Kidney capillary endothelial cell (primary cell): Measurements from ENCODE around the gene RNFT2.
"Not testable (repeated sequence)": the region's sequence is repeated elsewhere in the genome, so short reads cannot be mapped to it uniquely, and the experiment has no call there.

ENCODE experiments used
- DNase-seq: peaks from one replicate; pipeline ENCODE4 v3.0.0-alpha.2; 2018; ENCODE audit warnings: low spot score

RNFT2 gene

DNA sequence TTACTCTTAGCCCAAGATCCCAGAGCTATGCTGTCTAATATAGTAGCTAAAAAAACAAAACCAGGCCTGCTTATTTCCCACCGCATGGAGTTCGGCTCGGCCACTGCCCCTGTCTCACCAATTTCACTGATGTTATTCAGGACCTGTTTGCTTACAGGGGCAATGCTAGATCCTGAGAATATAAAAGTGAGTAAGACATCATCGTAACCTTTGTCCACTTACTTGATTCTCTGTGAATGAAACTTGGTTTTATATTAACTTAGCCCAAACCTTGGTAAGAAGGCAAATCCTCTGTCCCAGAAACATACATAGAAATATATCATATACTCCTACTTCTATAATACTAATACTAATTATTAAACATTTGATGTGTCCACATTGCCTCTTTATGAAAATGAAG is 56.6 kb downstream of the RNFT2 start:
- DNase-seq, result no peak

DNA sequence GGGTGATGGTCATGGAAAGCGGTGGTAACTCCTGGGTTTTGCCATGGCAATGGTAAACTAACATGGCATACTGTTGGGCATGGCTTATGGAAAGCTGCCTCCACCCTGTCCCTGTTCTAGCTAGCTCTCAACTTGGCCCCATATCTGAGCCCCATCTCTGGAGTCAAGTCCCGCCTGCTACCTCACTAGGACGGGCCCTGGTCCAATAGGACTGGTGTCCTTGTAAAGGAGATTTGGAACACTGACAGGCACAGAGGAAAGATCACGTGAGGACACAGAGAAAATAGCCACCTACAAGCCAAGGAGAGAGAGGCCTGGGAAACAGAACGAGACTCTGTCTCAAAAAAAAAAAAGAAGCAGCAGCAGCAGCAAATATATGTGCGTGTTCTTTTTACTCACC is 59.8 kb downstream of the RNFT2 start:
- no peak for DNase-seq

DNA sequence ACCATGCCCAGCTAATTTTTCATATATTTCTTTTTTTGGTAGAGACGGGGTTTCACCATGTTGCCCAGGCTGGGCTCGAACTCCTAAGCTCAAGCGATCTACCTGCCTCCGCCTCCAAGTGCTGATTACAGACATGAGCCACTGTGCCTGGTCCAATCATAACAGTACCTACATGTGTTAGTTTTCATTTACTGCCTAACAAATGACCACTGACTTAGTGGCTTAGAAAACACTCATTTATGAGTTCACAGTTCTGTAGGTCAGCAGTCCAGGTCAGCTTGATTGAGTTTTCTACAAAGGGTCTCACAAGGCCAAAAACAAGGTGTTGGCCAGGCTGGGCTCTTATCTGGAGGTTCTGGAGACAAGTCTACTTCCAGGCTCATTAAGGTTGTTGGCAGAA is 60.6 kb downstream of the RNFT2 start:
- DNase-seq, result no peak

DNA sequence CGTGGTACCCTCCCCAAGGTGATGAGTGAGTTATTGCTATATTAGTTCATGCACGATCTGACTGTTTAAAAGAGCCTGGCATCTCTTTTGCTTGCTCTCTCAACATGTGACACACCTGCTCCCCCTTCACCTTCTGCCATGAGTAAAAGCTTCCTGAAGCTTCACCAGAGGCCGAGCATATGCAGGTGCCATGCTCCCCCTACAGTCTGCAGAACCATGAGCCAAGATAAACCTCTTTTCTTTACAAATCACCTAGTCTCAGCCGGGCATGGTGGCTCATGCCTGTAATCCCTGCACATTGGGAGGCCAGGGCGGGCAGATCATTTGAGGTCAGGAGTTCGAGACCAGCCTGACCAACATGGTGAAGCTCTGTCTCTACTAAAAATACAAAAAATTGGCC is 61.8 kb downstream of the RNFT2 start:
- DNase-seq, result no peak

DNA sequence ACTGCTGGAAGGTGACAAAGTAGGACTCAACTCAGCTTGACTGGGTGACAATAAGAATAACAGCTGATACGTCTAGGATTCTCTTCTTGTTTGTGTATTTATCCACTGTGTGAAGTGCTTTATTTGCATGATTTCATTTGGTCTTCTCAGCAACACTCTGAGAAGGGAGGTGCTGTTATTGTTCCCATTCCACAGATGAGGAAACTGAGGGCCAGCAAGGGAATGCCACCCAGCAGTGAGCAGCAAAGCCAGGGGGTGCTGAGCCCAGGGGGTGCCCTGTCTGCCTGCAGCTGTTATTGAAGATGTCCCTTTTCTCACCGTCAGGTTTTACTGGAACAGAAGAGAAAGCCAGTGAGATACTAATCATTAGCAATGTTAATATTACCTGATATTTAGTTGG is 62.8 kb downstream of the RNFT2 start:
- no peak for DNase-seq

DNA sequence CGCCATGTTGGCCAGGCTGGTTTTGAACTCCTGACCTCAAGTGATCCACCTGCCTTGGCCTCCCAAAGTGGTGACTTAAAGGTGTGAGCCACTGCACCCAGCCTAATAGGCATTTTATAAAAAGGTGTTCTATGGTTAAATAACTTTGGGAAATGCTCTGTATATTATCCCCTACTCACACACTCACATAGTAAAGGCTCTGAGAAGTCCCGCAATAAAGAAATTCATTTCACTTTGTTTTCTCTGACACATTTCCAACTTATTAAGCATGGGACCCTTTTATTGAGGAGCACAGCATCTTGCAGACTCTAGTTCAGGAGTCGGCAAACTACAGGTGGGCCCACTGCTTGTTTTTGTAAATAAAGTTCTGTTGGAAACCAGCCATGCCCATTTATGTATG is 63.9 kb downstream of the RNFT2 start:
- DNase-seq, result no peak

DNA sequence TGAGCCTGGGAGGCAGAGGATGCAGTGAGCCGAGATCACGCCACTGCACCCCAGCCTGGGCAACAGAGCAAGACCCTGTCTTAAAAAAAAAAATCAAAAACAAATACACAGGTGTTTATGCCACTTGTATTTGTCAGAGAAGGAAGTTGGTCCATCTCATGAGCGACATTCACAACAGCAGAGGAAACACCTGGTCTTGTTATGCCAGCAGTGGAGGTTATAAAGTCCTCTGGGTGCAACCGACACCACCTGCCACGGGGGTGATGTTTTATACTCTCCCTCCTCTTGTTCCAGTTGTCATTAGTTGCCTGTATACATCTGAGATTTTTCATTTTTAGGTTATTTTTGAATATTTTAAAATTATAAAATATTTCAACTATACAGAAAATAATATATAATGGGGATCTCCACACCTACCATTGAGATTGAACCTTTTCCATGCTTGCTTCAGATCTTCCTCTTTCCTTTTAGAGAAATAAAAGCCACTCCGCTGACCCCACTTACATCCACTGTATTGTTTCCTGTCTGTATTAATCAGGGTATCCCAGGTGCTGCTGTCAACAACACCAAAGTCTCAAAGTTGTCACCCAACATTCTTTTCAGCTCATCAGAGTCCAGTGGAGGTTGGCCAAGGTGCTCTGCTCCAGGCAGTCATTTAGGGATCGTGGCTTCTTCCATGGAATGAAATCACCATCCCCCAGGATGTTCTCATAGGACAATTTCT is 65.1 kb downstream of the RNFT2 start:
- DNase-seq, result no peak

DNA sequence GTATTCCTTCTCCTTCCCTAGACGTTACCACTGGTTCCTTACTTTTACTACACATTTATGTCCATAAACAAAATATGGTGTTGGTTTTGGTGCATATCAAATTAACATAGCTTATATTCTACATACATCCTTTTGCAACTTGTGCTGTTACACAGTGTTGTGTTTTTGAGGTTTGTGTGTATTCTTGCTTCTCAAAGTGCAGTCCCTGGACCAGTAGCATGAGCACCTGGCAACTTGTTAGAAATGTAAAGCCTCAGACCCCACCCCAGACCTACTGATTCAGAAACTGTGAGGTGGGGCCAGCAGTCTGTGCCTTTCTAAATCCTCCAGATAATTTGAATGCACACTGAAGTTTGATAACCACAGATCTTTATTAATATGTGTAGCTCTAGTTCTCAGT is 65.9 kb downstream of the RNFT2 start:
- DNase-seq, result no peak

DNA sequence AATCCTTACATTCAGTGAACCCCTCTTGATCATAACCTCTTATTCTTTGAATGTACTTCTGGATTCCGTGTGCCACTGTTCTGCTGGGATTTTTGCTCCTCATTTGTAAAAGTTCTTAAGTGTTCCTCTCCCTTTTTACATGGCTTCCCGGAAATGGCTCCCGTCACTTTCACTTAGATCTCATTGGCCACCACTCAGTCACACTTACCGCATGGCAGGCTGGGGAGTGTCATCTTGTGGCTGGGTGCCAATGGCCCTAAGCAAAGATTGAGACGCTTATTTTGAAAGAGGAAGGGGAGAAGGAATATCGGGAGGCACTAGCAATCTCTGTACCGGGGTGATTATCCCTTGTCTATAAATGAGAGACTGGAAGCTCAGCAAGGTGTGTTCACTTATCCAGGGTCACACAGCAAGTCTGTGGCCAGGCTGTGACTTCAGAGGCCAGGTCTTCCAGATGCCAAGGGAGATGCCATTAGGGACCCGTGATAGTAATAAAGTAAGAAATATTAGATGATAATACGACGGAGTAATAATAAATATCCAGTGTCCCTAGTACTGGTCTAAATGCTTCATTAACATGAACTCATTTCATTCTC is 68.8 kb downstream of the RNFT2 start:
- no peak for DNase-seq

DNA sequence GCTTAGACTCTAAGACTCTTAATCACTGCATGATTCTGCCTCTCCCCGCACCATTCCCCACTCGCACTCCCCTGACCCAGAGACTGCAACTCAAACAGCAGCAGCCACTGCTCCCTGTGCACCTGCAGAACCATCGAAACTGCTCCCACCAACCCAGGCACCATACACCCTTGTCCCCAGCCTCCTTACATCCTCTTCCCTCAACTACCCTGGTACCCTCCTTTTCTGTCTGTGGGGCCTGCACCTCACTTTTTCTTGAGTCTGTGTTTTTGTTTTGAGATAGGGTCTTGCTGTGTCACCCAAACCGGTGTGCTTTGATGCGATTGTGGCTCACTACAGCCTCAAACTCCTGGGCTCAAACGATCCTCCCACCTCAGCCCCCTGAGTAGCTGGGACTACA is 69.4 kb downstream of the RNFT2 start:
- no peak for DNase-seq

DNA sequence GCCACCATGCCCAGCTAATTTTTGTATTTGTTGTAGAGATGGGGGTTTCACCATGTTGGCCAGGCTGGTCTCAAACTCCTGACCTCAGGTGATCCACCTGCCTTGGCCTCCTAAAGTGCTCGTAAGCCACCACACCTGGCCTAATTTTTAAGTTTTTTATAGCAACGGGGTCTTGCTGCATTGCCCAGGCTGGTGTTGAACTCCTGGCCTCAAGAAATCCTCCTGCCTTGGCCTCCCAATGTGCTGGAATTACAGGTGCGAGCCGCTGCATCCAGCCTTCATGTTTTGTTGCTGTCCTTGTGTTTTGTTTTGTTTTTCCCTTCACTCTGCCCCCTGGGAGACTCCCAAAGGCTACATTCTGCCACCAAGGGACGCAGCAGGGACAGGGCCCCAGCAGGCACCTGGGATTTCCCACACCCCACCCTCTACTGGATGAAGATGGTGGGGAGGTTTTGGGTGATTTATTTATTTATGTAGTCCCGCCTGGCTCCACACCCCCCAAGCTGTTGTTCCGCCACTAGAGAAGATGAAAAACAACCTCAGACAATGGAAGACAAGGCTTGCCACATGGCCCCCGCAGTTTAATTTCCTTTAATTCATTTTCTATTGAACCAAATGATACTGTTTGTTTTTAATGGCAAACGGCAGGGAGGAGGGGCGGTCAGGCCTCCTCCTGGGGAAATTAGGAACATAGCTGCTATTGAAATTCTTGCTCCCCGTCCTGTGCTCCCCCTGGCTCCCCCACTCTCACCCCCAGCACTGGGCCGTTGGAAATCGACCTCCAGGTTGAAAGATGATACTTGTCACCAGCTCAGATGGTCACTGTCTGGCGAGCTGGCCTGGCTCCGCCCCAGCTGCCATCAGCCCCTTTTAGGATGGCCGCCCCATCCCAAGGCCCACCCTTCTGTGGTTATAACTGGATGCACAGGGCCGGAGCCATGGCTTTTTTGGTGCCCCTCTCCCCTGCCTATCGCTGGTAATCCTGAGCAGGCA is 70.3 kb downstream of the RNFT2 start:
- no peak for DNase-seq

DNA sequence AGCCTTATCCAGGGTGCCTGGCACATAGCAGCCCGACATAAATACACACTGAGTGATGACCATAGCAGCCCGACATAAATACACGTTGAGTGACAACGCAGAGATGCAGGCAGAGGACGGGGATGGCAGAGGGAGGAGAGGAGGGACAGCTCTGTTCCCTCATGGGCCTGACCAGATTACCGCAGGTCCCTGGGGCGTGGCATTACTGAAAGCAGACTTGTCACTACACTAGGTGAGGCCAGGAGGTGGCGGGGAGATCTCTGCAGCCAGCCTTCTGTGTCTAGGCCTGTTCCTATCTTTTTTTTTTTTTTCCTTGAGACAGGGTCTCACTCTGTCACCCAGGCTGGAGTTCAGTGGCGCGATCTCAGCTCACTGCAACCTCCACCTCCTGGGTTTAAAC is 74.1 kb downstream of the RNFT2 start:
- DNase-seq, result no peak

DNA sequence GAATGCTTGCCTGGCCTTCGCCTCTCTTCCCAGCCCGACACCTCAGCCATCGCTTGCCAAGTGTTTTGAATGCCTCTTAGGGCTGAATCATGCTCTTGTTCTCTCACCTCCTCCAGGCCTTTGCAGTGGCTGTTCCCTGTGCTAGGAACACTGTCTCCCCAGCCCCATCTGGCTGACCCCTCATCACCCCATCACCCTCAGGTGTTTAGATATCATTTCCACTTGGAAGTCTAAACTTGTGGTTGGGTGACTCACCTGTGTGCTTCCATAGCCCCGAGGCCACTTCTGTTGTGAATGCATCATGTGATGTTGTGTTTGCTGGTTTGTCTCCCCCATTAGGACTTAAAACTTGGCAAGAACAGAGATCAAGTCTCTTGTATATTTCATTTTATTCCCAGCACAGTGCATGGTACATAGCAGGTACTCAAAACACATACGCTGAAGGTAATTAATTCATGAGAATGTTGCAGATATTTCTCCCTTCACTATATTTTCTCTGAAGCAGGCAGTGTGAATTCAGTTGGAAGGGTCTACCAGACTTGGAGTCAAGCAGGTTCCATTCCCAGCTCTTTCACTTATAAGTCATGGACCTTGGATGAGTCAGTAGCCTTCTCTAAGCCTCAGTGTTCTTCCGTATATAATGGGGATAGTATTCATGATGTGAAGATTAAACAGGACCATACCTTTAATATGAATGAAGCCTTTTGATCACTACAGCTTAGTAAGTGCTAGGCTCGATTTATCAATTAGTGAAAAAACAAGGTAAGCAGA is 75.3 kb downstream of the RNFT2 start:
- no peak for DNase-seq

DNA sequence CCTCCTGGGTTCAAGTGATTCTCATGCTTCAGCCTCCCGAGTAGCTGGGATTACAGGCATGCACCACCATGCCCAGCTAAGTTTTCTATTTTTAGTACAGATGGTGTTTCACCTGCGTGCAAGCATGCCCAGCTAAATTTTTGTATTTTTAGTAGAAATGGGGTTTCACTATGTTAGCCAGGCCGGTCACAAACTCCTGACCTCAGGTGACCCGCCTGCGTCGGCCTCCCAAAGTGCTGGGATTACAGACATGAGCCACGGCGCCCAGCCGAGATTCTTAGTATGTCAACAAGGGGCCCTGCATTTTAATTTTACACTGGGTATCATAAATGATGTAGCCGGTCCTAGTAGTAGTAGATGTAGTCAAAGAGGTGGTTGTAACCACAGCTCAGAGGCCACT is 76.7 kb downstream of the RNFT2 start:
- DNase-seq, result not testable (repeated sequence)

DNA sequence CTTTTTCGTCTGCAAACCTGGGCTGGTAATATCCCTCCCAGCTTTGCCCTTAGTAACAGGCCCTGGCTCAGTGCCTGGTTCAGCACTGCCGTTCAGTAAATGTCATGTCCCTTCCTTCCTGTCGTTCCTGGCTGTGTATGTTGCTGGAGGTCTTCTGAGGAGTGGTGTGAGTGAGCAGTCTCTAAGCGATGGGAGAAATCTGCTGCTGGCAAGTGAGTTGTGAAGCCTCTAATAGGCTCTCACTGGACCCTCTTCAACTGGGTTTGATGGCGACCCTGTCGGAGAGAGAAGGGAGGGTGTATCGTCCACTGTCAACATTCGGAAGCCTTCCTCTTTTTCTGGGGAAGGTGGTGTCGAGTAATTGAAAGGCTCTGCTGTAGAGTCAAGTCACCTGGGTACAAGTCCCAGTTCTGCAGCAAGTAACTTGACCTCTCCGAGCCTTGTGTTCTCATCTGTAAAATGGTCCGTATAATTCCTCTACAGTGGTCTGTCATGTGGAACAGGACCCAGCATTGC is 80.3 kb downstream of the RNFT2 start:
- DNase-seq, result peak; percentile 54

DNA sequence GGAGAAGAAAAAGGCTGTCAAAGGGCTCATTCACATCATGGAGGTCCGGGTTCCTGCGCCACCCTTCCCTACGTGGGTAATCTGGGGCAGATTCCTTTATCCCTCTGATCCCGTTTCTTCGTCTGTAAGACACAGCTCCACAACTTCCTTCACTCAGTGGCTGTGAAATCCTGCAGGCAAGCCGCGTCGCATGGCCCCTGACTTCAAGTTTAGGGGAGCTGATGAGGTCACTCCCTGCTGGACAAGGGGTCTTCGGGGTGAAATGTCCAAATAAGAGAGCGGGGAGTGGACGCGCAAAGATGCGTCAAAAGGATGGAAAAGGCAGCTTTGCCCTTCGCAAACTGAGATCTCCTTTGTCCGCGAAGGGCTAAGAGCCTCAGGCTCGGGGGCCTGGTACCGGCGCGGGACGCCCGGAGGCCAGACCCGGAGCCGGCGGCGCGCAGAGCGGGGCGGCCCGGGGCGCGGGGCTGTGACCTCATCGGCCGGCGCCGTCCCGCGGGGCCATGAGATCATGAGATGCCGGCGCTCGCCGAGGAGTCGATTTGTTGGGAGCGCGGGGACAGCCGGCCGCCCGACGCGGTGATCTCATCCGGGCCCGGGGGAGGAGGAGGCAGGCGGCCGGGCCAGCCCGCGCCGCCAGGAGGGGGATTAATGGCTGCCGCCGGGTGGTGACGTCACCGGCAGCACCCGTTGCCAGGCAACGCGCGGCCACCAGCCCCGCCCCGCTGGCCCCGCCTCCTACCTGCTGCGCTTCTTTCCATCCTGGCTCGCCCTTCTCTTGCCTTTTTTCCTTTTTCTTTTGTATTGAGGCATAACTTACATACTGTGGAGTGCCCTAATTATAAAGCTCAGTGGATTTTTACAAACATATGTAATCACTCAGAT is 81.1 kb downstream of the RNFT2 start:
- DNase-seq, result peak; percentile 85

DNA sequence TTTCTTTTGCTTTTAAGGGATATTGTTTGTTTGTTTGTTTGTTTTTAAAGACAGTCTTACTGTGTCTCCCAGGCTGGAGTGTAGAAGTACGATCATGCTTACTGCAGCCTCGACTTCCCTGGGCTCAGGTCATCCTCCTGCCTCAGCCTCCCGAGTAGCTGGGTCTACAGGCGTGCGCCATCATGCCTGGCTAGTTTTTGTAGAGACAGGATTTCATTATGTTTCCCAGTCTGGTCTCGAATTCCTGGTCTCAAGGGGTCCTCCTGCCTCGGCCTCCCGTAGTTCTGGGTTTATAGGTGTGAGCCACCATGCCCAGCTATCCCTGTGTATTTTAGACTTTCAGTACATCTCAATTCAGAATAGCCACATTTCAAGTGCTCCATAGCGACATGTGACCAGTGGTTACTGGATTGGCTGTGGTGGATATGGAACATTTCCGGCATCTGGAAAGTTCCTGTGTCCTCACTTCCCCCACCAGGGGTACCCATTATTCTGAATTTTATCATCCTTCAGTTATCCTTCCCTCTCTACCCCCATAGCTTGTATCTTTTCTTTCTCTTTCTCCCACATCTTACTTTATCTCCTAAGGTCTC is 82.0 kb downstream of the RNFT2 start:
- DNase-seq, result no peak

DNA sequence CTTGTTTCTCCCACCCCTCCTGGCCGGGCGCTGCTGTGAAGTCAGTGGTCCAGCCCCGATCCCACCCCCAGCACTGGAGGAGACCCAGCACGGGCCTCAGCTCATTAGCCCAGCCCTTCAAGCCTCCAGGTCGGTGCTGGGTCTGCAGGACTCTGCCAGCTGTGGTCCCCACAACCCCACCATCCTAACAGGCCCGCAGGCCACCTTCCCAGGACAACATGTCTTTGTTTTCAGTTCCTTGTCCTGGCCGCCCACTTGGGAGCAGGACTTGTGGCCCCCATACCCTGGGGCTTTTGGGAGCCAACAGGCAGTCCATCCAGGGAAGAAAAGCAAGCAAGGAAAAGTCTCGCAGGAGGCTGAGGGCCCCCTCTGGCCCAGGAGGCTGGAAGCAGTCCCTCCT is 83.2 kb downstream of the RNFT2 start:
- no peak for DNase-seq

DNA sequence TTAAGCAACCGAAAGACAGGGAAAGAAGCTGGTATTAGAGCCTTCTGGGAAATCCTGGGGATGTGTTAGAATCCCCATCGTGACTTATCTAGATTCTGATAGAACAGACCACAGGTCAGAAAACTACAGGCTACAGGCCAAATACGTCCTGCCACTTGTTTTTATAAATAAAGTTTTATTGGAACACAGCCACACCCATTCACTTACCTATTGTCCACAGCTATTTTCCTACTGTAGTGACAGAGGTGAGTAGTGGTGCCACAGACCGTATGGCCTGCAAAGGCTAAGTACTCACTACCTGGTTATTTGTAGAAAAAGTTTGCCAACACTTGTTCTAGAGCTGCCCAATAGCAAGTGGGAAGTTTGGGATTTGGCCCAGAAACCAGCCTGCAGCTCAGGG is 89.3 kb downstream of the RNFT2 start:
- DNase-seq, result no peak

DNA sequence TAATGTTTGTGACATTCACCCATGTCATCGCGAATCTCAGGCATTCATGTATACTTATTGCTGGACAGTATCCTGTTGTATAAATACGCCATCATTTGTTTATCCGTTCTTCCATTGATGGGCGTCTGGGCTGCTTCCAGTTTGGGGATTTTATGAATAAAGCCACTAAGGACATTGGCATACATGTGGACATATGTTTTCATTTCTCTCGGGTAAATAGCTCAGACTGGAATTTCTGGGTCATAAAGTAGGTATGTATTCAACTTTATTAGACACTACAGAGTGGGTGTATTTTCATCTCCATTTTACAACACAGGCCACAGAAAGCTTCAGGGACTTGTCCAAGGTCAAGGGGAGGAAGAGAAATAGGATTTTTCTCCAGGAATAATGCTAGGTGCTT is 94.2 kb downstream of the RNFT2 start:
- no peak for DNase-seq

DNA sequence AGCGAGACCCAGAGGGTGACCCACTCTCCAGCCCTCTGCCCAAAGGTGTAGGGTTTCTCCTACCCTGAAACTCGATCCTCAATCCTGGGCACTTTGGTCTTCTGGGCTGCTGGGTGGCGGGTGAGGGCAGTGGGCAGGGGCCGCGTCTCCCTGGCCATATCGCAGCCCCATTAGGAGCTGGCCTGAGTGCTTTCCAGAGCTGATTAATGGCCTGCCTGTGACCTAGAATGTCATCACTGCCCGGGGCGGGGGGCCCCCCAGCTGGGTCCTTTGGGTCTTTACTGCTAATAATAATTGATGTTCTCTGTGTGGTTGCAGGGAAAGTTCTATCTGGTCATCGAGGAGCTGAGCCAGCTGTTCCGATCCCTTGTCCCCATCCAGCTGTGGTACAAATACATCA is 95.4 kb downstream of the RNFT2 start:
- no peak for DNase-seq
